ENCODE results near the gene TUBA3D. TPM values are rescaled to one million over a fixed set of nuclear protein-coding genes. Genes with fewer than 3 reads are reported as not detected.
"Not testable (repeated sequence)": the region's sequence is repeated elsewhere in the genome, so short reads cannot be mapped to it uniquely, and the experiment has no call there.

The TUBA3D gene
- total and polyA plus RNA-seq, 10 of the 15 experiments (the other 5 are each of a cell fraction or from before 2014, with no cell fraction given) = 0.04 to 0.37 (median 0.20) TPM; not detected in 6

DNA sequence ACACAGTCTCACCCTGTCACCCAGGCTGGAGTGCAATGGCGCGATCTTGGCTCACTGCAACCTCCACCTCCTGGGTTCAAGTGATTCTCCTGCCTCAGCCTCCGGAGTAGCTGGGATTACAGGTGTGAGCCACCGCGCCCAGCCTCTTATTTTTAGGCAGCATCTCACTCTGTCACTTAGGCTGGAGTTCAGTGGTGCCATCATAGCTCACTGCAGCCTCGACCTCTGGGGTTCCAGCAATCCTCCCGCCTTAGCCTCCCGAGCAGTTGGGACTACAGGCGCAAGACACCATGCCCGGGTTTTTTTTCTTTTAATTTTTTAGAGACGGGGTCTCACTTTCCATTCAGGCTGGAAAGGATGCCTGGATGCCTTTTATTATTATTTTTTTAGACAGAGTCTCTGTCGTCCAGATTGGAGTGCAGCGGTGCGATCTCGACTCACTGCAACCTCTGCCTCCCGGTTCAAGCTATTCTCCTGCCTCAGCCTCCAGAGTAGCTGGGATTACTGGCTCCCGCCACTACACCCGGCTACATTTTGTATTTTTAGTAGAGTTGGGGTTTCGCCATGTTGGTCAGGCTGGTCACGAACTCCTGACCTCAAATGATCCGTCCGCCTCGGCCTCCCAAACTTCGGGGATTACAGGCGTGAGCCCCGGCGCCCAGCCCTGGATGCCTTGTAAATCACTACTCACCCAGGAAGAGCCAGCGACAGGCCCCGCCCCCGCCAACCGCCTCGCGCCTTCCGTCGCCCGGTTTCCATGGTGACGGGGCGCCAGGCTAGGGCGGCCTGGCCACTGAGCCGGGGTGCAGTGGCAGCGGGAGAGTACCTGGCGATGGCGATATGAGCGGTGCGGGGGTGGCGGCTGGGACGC, 51.4 kb downstream of the TUBA3D start, which contains the start of gene CCDC74A:
Gene CCDC74A, plus strand, starts transcription at position 758 of the 871 bp plus-strand sequence. Its CDS starts 83 bp downstream, at position 841.
- H3K27ac ChIP-seq (ENCODE audit: control insufficient read depth, insufficient read depth) = peak within 1 kb of the TSS; percentile 33
- TF ChIP-seq, protein P1, sequence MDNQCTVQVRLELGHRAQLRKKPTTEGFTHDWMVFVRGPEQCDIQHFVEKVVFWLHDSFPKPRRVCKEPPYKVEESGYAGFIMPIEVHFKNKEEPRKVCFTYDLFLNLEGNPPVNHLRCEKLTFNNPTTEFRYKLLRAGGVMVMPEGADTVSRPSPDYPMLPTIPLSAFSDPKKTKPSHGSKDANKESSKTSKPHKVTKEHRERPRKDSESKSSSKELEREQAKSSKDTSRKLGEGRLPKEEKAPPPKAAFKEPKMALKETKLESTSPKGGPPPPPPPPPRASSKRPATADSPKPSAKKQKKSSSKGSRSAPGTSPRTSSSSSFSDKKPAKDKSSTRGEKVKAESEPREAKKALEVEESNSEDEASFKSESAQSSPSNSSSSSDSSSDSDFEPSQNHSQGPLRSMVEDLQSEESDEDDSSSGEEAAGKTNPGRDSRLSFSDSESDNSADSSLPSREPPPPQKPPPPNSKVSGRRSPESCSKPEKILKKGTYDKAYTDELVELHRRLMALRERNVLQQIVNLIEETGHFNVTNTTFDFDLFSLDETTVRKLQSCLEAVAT (IDR thresholded peaks at IDR 0.05) = peak; percentile 61; the same call in 1 of the 2 replicates
- TF ChIP-seq BACH1 (IDR thresholded peaks at IDR 0.05; ENCODE audit: borderline replicate concordance) (0 out of 2 replicates have a peak, but pooled peaks have one; percentile 22), EGR1 (IDR thresholded peaks at IDR 0.05; ENCODE audit: borderline replicate concordance in 1 of 2, low read depth in 2 of 2, low read length in 2 of 2) (peak in 1 of 2 experiments; percentile 35; a peak in 1 of 3 replicates), BMI1 (IDR thresholded peaks at IDR 0.05; ENCODE audit: borderline replicate concordance) (peak; percentile 93), GATAD2B (conservative IDR thresholded peaks at IDR 0.05; ENCODE audit: low read depth) (0 out of 2 replicates have a peak, but pooled peaks have one; percentile 29)
- in situ Hi-C loops (cut with MboI) (loop anchor here (5.0 kb wide), 1 partner anchor 1390 kb away; no protein-coding TSS in a partner anchor), intact Hi-C loops (cut with micrococcal nuclease; ENCODE audit: unreplicated experiment) (loop anchor here (2.0 to 5.0 kb wide), 2 partner anchors 35 to 115 kb away; partner anchors contain the start of gene MZT2A)
- H4K20me1 ChIP-seq (ENCODE audit: control insufficient read depth, insufficient read depth); H3K36me3 ChIP-seq (ENCODE audit: control insufficient read depth in 2 of 2, insufficient read depth in 2 of 2, low read length in 1 of 2); DNase-seq (ENCODE audit: low read depth, low spot score); H3K4me1 ChIP-seq (ENCODE audit: control insufficient read depth, insufficient read depth, low read length); FAIRE-seq; H3K79me2 ChIP-seq (ENCODE audit: control insufficient read depth, insufficient read depth, low read length); H3K9me3 ChIP-seq (replicated peaks; ENCODE audit: control insufficient read depth, insufficient read depth, low read length); H3K27me3 ChIP-seq (replicated peaks in 1 of 2; ENCODE audit: control insufficient read depth in 2 of 2, insufficient read depth in 2 of 2, low read length in 1 of 2); RAD21 ChIA-PET (ENCODE audit: unreplicated experiment): not testable (repeated sequence)
- POLR2A ChIA-PET = interaction anchor here (0.5 kb wide), 1 partner anchor 292 kb away, joined by 5 read pairs; no protein-coding TSS in a partner anchor
- BruUV-seq (replicated peaks) = TSS peak; percentile 89
- peak within 1 kb of the TSS; percentile 65 for H3K9ac ChIP-seq (ENCODE audit: control insufficient read depth, insufficient read depth, low read length)
- CTCF ChIA-PET = interaction anchor here (2.0 to 4.1 kb wide), 3 partner anchors 35 to 145 kb away, joined by 6 to 25 read pairs (median 6); partner anchors contain the start of gene MZT2A
- peak; percentile 86 for ATAC-seq
- 27% methylated on average over 42 of the region's 47 CpGs for WGBS (ENCODE audit: insufficient coverage, insufficient replicate concordance, low lambda C conversion rate, missing lambda C conversion rate)
- SMC1A ChIA-PET (ENCODE audit: uncharacterized antibody, unreplicated experiment) = interaction anchor here (1.2 kb wide), 1 partner anchor 34 kb away, joined by 3 read pairs; no protein-coding TSS in a partner anchor
- H3K4me2 ChIP-seq (ENCODE audit: control insufficient read depth, insufficient read depth) = peak within 1 kb of the TSS; percentile 60
- peak within 1 kb of the TSS; percentile 71 for H3K4me3 ChIP-seq
- H2AFZ ChIP-seq (ENCODE audit: control insufficient read depth, low read depth, low read length) = peak within 1 kb of the TSS; percentile 29
